Activated naive CD8-positive, alpha-beta T cell treated with anti-CD3 and anti-CD28 coated beads, Interleukin-2, amount 10 ng/mL, durations not matched to agents 7 days and 5 days (primary cell): ENCODE results near the gene IGSF9B. TPM values are rescaled to one million over a fixed set of nuclear protein-coding genes. Genes with fewer than 3 reads are reported as not detected.

Source experiments
- ATAC-seq: fragments of 150-1000 bp; cut with Tn5 transposase; one replicate; pipeline ENCODE4 v1.10.0; 2021; ENCODE audit warnings: low read depth, moderate library complexity
- POLR2A ChIA-PET: fragments of 350-600 bp; sonication (Branson Sonifier 250); formaldehyde crosslinking; loops from one replicate; lab custom pipeline; 2021; ENCODE audit warnings: antibody characterized with exemption; lab: Charles Lee
- DNase-seq: peaks from one replicate; pipeline ENCODE4 v3.0.0; 2021
- H3K27ac Mint-ChIP-seq: one replicate; pipeline ENCODE4 v1.8.0; 2022; ENCODE audit warnings: mild to moderate bottlenecking, mixed read lengths
- H3K27me3 Mint-ChIP-seq: one replicate; pipeline ENCODE4 v1.8.0; 2022; ENCODE audit warnings: mild to moderate bottlenecking, moderate library complexity, mixed read lengths
- H3K36me3 Mint-ChIP-seq: one replicate; pipeline ENCODE4 v1.8.0; 2021; ENCODE audit warnings: mild to moderate bottlenecking, mixed read lengths
- H3K4me1 Mint-ChIP-seq: one replicate; pipeline ENCODE4 v1.8.0; 2021; ENCODE audit warnings: mixed read lengths
- H3K4me3 Mint-ChIP-seq: one replicate; pipeline ENCODE4 v1.8.0; 2022; ENCODE audit warnings: mild to moderate bottlenecking, moderate library complexity, mixed read lengths
- H3K9me3 Mint-ChIP-seq: one replicate; pipeline ENCODE4 v1.8.0; 2021; ENCODE audit warnings: mixed read lengths
- total RNA-seq, 2 experiments: library from RNA; stranded (reverse); gene quantifications; one replicate each; pipeline ENCODE4 v1.2.3, GENCODE V29; 2021

The IGSF9B gene
- total RNA-seq, 2 experiments from 2014 or later, result 91.8 to 99.7 TPM

- POLR2A ChIA-PET, result interaction anchor here (1.4 to 5.5 kb wide), 7 partner anchors 9 to 277 kb away, joined by 3 to 39 read pairs (median 11); partner anchors contain the start of genes IGSF9B, NCAPD3 and VPS26B
- peak overlapping the region; percentile 93 for H3K27ac Mint-ChIP-seq
- DNase-seq (peak; percentile 82), ATAC-seq (peak; percentile 41)
- no peaks in the 10 kb centered on the region for H3K27me3 Mint-ChIP-seq
- no peaks in the 10 kb centered on the region for H3K9me3 Mint-ChIP-seq
- H3K4me3 Mint-ChIP-seq, result peak overlapping the region; percentile 92
- peaks cover 21% of the 10 kb centered on the region for H3K36me3 Mint-ChIP-seq
- peaks cover 69% of the 10 kb centered on the region for H3K4me1 Mint-ChIP-seq
Measured at GRCh38 chr11:133947321-133947756, 9.4 kb downstream of the IGSF9B start.

GRCh38 chr11:133946541-133947318, 10.0 kb downstream of the IGSF9B start:
- Mint-ChIP-seq H3K27ac (peak overlapping the region; percentile 93), H3K4me1 (peaks cover 67% of the 10 kb centered on the region), H3K36me3 (peaks cover 24% of the 10 kb centered on the region), H3K4me3 (peak overlapping the region; percentile 92), H3K9me3 (no peaks in the 10 kb centered on the region), H3K27me3 (no peaks in the 10 kb centered on the region)
- DNase-seq (peak; percentile 59), ATAC-seq (peak; percentile 15)
- POLR2A ChIA-PET, result interaction anchor here (0.9 to 5.5 kb wide), 8 partner anchors 10 to 278 kb away, joined by 3 to 39 read pairs (median 10); partner anchors contain the start of genes IGSF9B, NCAPD3 and VPS26B

- DNase-seq, result no peak
- Mint-ChIP-seq H3K27ac (peak overlapping the region; percentile 98), H3K4me3 (peak overlapping the region; percentile 92), H3K4me1 (peaks cover 67% of the 10 kb centered on the region), H3K27me3 (no peaks in the 10 kb centered on the region), H3K36me3 (peaks cover 29% of the 10 kb centered on the region), H3K9me3 (no peaks in the 10 kb centered on the region)
- POLR2A ChIA-PET, result interaction anchor here (0.9 to 5.5 kb wide), 4 partner anchors 11 to 91 kb away, joined by 3 to 39 read pairs (median 12); partner anchors contain the start of gene IGSF9B
- no peak for ATAC-seq
Measured at GRCh38 chr11:133946051-133946450, 10.7 kb downstream of the IGSF9B start.

- H3K27me3 Mint-ChIP-seq, result no peaks in the 10 kb centered on the region
- H3K4me1 Mint-ChIP-seq, result peaks cover 67% of the 10 kb centered on the region
- DNase-seq (peak; percentile 79), ATAC-seq (peak; percentile 69)
- POLR2A ChIA-PET, result interaction anchor here (0.9 to 5.5 kb wide), 7 partner anchors 7 to 92 kb away, joined by 3 to 39 read pairs (median 10); partner anchors contain the start of gene IGSF9B
- peak overlapping the region; percentile 92 for H3K4me3 Mint-ChIP-seq
- peaks cover 34% of the 10 kb centered on the region for H3K36me3 Mint-ChIP-seq
- H3K27ac Mint-ChIP-seq, result peak overlapping the region; percentile 98
- H3K9me3 Mint-ChIP-seq, result no peaks in the 10 kb centered on the region
Measured at GRCh38 chr11:133945087-133945974, 11.4 kb downstream of the IGSF9B start.

GRCh38 chr11:133943950-133944698, 12.6 kb downstream of the IGSF9B start:
- H3K4me3 Mint-ChIP-seq, result peak overlapping the region; percentile 92
- ATAC-seq (no peak), DNase-seq (no peak)
- H3K9me3 Mint-ChIP-seq, result no peaks in the 10 kb centered on the region
- H3K36me3 Mint-ChIP-seq, result peaks cover 43% of the 10 kb centered on the region
- no peaks in the 10 kb centered on the region for H3K27me3 Mint-ChIP-seq
- peaks cover 62% of the 10 kb centered on the region for H3K4me1 Mint-ChIP-seq
- POLR2A ChIA-PET, result interaction anchor here (1.0 to 5.5 kb wide), 5 partner anchors 8 to 92 kb away, joined by 3 to 39 read pairs (median 10); partner anchors contain the start of gene IGSF9B
- H3K27ac Mint-ChIP-seq, result peak overlapping the region; percentile 98

- Mint-ChIP-seq H3K27ac (peak overlapping the region; percentile 37), H3K4me1 (peaks cover 50% of the 10 kb centered on the region), H3K4me3 (peak overlapping the region; percentile 34), H3K27me3 (no peaks in the 10 kb centered on the region), H3K36me3 (peaks cover 47% of the 10 kb centered on the region), H3K9me3 (no peaks in the 10 kb centered on the region)
- no peak for ATAC-seq
- POLR2A ChIA-PET, result interaction anchor here (3.1 kb wide), 1 partner anchor 10 kb away, joined by 10 read pairs; no protein-coding TSS in a partner anchor
- DNase-seq, result no peak
Measured at GRCh38 chr11:133942577-133942976, 14.2 kb downstream of the IGSF9B start.

GRCh38 chr11:133941546-133941945, 15.2 kb downstream of the IGSF9B start:
- Mint-ChIP-seq H3K27me3 (no peaks in the 10 kb centered on the region), H3K36me3 (peaks cover 49% of the 10 kb centered on the region), H3K4me3 (no peak overlapping the region), H3K27ac (no peak overlapping the region), H3K9me3 (no peaks in the 10 kb centered on the region), H3K4me1 (peaks cover 43% of the 10 kb centered on the region)
- DNase-seq (no peak), ATAC-seq (no peak)
- POLR2A ChIA-PET, result no interaction called here

GRCh38 chr11:133940034-133940433, 16.7 kb downstream of the IGSF9B start:
- ATAC-seq, result no peak
- no peak overlapping the region for H3K27ac Mint-ChIP-seq
- H3K27me3 Mint-ChIP-seq, result no peaks in the 10 kb centered on the region
- no peak overlapping the region for H3K4me3 Mint-ChIP-seq
- POLR2A ChIA-PET, result no interaction called here
- DNase-seq, result no peak
- no peaks in the 10 kb centered on the region for H3K9me3 Mint-ChIP-seq
- H3K4me1 Mint-ChIP-seq, result peaks cover 34% of the 10 kb centered on the region
- peaks cover 46% of the 10 kb centered on the region for H3K36me3 Mint-ChIP-seq

- POLR2A ChIA-PET, result no interaction called here
Measured at GRCh38 chr11:133939558-133939957, 17.2 kb downstream of the IGSF9B start.

GRCh38 chr11:133938166-133938565, 18.6 kb downstream of the IGSF9B start:
- no peak for ATAC-seq
- DNase-seq, result no peak
- H3K4me3 Mint-ChIP-seq, result no peak overlapping the region
- peaks cover 20% of the 10 kb centered on the region for H3K4me1 Mint-ChIP-seq
- H3K27ac Mint-ChIP-seq, result no peak overlapping the region
- peaks cover 42% of the 10 kb centered on the region for H3K36me3 Mint-ChIP-seq
- POLR2A ChIA-PET, result no interaction called here
- H3K9me3 Mint-ChIP-seq, result no peaks in the 10 kb centered on the region
- H3K27me3 Mint-ChIP-seq, result no peaks in the 10 kb centered on the region

More at GRCh38 chr11:133939558-133939957, 17.2 kb downstream of the IGSF9B start:
- H3K27ac Mint-ChIP-seq, result no peak overlapping the region
- H3K36me3 Mint-ChIP-seq, result peaks cover 49% of the 10 kb centered on the region
- H3K4me3 Mint-ChIP-seq, result no peak overlapping the region
- no peaks in the 10 kb centered on the region for H3K27me3 Mint-ChIP-seq
- H3K9me3 Mint-ChIP-seq, result no peaks in the 10 kb centered on the region
- no peak for ATAC-seq
- no peak for DNase-seq
- peaks cover 32% of the 10 kb centered on the region for H3K4me1 Mint-ChIP-seq

- Mint-ChIP-seq H3K27me3 (no peaks in the 10 kb centered on the region), H3K9me3 (no peaks in the 10 kb centered on the region), H3K36me3 (peaks cover 40% of the 10 kb centered on the region), H3K27ac (no peak overlapping the region), H3K4me1 (peaks cover 17% of the 10 kb centered on the region), H3K4me3 (no peak overlapping the region)
- POLR2A ChIA-PET, result no interaction called here
- no peak for DNase-seq
- no peak for ATAC-seq
Measured at GRCh38 chr11:133937468-133937867, 19.3 kb downstream of the IGSF9B start.

GRCh38 chr11:133937015-133937414, 19.8 kb downstream of the IGSF9B start:
- Mint-ChIP-seq H3K27ac (no peak overlapping the region), H3K27me3 (no peaks in the 10 kb centered on the region), H3K36me3 (peaks cover 41% of the 10 kb centered on the region), H3K4me3 (no peak overlapping the region), H3K4me1 (peaks cover 17% of the 10 kb centered on the region), H3K9me3 (no peaks in the 10 kb centered on the region)
- DNase-seq (no peak), ATAC-seq (no peak)
- POLR2A ChIA-PET, result interaction anchor here (1.1 kb wide), 1 partner anchor 11 kb away, joined by 3 read pairs; no protein-coding TSS in a partner anchor
